Activated naive CD4-positive, alpha-beta T cell (primary cell): ENCODE measurements around the gene KIRREL3.

Source experiments
- DNase-seq, 4 experiments: peaks; one replicate each; lab custom pipeline; 2025; lab: John Stamatoyannopoulos, UW

The KIRREL3 gene

DNA sequence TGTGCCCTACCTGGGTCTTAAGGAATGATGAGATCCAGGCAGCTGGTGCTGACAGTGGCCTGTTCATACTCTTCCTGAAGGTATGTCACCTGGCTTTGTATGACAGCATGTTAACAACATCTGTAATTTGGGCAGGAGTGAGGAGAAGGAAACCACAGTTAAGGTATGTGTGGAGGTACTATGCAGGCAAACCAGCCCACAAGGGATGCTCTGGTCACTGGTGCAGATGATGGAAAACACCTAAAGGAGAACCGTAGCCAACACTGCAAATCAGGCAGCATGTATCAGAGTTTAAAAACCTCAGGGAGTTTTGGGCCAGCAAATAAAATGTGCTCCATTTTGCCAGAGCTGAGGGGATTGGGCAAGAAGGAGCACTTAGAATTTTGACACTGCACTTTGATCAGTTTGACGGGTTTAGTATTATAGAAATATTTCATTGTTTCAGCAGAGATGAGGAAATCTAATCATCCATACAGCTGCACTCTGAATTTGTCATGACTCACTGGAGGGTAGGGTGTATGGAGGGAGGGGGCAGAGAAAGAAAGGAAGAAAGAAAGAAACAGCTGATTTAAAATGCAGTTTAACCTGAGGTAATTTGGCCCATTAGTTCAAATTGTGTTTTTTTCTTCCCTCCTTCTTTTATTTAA, 260.9 kb downstream of the KIRREL3 start:
- DNase-seq = no peak

DNA sequence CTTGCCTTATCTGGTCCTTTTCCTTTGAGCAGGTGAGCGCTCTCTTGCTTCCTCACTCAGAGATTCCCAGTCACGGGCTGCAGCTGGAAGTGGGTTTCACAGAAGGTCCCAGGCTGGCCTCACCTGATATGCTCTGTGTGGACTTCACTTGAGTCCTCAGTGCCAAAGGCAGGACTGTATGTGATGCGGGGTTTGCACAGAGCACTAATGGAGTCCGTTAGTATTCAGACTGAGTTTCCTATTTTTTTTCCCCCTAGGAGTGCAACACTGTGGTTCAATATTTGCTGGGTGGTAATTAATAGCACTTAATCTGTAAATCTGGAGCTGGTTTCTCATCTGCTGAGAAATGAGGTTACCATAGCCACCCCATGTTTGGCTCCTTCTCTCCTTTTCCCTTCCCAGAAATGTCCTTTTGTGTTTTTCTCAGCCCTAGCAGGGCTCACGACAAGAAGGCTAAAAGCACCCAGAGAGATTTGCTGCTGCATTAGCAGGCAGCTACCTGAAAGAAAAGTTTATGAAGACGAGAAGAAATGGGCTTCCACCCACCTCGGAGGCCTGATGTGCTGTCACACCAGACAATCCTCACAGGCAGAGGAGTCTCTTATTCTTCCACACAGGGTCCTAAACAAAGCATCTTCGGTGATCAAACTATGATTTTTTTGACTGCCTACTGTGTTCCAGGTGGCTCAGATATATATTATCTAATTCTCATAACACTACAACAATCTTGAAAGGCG, 262.1 kb downstream of the KIRREL3 start:
- no peak for DNase-seq

DNA sequence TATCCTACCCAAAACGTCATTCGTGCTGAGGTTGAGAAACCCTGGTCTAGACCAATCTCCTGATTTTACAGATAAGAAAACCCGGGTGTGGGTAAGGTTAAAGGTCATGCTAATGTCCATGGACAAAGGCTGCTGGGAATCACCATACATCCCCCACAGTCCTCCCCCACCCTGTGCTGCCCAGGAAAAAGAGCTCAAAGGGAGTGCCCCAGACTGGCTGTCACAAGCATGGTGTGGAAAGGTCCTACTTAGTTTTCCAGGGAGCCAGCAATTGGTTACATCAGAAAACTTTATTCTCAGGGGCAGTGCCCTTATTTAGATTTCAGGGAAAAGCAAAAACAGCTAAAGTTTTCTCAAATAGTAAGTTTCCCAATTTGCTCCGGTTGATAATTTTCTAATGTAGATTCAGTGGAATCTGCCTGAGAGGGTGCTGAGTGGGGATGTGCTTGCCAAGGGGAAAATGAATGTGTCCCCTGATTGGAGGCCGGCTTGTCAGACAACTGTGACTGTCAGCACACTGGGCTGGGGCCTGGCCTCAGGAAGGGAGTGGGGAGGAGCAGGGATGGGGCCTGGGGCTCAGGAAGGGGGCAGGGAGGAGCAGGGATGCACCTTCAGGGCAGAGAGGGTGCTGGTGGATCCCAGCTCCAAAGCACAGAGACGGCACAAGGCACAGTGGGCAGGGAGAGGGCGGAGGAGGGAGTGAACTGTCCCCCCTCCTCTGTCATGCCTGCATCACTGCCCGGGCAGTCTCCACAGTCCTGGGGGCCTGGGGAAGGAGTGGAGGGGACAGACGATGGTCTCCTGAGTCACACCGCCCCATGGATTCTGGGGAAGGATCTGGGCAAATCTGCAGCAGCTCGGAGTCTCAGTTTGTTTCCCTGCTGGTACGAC, 263.6 kb downstream of the KIRREL3 start:
- DNase-seq = no peak

GRCh38 chr11:126734752-126735151, 265.8 kb downstream of the KIRREL3 start:
- DNase-seq = no peak

GRCh38 chr11:126733685-126734084, 266.9 kb downstream of the KIRREL3 start:
- DNase-seq = no peak

- DNase-seq = no peak
Measured at GRCh38 chr11:126732981-126733380, 267.6 kb downstream of the KIRREL3 start.

- DNase-seq = no peak
Measured at GRCh38 chr11:126731576-126732142, 268.9 kb downstream of the KIRREL3 start.

GRCh38 chr11:126727381-126727780, 273.2 kb downstream of the KIRREL3 start:
- no peak for DNase-seq

DNA sequence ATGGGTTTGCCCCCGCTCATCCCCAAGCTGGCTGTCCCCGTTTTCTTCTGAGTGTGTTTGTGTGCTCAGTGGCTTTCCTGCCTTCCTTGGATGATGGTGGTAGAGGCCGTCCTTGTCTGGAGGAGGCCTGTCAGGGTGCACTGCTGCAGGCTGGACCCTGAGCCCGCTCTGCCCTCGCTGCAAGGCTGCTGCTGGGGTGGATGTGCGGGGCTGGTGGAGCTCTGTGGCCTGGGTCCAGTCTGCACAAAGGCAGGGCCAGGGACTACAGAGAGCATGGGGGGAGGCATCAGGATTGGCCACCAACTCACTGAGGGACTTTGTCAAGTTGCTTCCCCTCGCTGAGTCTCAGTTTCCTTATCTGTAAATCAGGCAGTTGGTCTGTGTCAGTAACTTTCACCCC, 275.0 kb downstream of the KIRREL3 start:
- no peak for DNase-seq

GRCh38 chr11:126725043-126725442, 275.5 kb downstream of the KIRREL3 start:
- no peak for DNase-seq

GRCh38 chr11:126723665-126724045, 276.9 kb downstream of the KIRREL3 start:
- no peak for DNase-seq

DNA sequence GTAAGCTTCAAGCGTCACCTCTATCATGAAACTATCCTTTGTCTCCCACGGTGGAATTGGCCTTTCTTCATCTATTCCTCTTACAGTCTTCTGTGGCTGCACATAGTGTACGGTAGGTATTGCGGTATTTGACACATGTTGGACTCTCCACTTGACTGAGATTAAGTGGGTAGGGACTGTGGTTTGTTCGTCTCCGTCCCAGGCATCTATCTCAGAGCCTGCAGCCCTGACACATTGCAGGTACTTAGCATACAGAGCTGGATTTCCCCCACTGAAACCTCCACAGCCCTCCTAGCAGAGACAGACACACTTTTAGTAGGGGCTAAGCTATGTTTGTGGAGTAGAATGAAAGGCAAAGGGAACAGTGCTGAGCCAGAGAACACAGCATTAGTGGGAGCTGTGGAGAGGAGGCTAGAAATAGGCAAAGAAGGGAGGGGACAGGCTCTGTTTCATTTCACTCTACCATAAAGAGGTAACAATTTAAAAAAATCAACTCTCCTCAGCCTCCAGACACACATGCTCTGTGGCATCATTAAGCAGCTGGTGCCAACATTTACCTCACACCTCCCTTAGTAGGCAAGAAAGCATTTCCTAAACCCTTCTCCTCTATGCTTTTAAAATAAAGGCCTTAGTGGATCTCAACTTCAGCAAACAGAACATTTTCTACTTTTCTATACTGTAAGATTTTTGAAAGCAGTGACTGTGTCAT, 277.5 kb downstream of the KIRREL3 start:
- no peak for DNase-seq

DNA sequence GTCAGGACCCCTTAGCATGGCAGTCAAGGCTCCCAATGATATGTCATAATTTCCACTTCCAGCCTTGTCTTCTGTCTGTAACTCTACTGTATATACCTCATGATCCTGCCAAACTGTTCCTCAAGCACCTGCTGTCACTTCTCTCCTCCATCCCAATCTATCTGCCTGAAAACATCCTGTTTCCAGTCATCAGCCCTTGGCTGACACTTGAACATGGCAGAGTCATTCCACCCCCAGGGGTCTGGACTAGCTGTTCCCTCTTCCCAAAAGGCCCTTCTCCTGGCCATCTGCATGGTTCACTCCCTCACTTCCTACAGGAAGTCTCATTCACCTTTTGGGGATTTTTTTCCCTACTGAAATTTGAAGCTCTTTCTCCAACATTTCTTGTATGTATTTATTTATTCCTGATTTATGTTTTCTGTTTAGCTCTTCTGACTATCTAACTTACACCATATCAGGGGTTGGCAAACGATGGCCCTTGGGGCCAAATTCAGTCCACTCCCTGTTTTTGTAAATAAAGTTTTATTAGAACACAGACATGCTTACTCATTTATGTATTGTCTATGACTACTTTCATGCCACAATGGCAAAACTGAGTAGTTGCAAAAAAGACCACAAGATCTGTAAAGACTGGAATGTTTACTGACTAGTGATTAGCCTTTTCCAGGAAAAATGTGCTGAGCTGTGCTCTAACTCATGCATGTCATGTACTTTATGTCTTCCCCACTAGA, 278.4 kb downstream of the KIRREL3 start:
- no peak for DNase-seq

- DNase-seq = no peak
Measured at GRCh38 chr11:126720539-126721235, 279.9 kb downstream of the KIRREL3 start.

DNA sequence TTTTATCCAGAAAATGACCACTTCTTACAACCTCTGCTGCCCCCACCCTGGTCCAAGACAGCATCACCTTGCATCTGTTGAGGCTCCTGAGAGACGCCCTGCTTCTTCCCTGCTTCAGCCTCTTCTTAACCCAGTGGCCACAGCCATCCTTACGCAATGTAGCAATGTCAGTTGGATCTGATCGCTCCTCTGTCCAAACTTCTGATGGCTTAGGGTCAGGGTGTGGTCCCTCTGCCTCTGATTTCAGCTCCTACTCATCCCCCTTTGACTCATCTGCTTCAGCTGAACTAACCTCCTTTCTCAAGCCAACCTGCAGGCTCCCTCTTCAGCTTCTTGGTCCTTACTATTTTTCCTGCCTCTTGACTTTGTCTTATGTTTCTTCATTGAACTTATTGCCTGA, 280.8 kb downstream of the KIRREL3 start:
- no peak for DNase-seq

DNA sequence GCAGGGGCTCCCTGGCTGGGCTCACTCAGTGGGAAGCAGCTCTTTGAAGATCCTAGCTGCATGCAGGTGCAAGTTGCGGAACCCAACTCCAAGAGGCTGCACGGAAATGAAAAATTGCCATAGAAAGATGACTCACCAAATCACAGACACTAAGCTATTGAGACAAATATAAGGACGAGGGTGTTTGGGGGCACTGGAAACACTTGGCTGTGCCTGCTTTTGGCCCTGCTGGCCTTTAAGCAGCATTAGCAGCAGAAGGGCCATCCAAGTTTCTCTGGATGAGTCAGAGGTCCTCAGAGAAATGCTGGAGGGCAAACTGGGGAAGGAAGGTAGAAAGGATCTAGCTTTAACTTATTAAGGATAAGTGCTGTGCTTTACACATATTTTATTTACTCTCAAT, 282.3 kb downstream of the KIRREL3 start:
- no peak for DNase-seq

DNA sequence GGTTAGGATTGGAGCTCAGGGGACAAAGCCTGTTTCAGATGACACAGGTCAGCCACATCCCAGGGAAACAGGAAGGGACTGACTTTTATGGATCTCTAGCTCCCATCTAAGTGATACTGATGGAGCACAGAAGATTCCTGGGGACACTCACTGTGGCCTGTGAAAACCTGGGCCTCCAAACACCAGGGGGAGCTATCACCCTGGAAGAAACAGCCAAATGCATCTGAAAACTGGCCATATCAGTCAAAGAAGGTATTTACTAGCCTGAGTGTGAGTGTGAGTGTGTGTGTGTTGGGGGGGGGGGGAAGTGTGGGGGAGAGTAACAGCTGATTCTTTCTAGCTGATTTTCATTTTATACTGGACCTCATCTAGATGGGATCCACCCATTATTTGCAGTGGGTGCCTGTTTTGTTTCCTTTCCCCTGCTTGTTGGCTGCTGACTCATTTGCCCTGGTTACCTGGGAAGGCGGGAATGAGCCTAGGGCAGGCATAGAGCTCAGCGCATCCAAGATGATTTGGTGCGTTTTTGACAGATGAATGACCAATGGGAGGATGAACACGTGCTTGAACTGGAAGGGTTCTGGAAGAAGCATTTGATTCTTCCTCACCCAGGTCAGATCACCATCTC, 284.0 kb downstream of the KIRREL3 start:
- DNase-seq = no peak

GRCh38 chr11:126713806-126714205, 286.8 kb downstream of the KIRREL3 start:
- no peak for DNase-seq

DNA sequence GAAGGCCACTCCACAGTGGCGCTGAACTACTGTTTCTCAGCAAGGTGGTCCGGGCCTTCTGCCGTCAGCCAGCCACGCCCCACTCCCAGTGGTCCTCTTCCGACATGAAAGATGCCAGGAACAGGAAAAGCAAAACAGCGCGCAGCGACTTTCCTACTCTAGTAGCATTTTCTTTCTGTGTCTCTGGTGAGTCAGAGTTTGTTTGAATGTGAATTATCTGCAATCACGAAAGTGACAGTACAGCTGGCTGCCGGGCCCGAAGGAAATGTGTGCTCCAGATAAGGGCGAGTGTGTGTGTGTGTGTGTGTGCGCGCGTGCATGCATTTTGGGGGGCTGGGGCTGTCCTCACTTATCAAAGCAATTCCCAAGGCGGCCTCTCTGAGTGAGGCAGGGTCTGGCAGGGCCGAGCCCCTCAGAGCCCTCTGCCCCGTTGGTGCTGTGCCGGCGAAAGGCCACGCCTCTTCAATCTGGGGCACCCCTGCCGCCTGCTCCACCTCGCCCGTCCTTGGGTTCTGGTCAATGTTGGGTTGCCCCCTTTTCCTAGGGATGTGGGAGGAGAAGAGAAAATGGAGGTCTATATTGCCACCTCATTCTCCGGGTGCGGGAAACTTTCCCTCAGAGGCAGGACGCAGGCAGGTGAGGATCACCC, 288.5 kb downstream of the KIRREL3 start:
- no peak for DNase-seq
